ENCODE measurements around the gene DACT1.

DACT1 gene

DNA sequence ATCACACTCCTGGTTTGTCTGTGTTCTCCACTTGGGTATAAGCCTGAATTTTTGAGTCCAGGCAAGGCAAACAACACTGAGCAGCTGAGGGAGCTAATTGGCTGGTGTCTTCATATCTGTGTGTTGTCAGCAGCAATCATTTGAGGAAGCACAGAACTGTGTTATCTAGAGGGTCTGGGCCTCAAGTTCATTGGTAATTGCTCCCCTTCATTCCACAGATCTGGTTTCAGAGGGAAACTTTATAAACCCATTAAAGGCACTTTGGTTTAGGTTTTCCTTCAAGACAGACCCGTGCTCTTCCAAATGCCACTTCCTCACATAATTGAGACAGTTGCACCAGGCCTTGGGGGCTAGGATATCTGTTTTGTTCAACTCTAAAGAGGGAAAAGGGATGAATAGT is 5.6 kb downstream of the DACT1 start:
- TF ChIP-seq, protein P1, sequence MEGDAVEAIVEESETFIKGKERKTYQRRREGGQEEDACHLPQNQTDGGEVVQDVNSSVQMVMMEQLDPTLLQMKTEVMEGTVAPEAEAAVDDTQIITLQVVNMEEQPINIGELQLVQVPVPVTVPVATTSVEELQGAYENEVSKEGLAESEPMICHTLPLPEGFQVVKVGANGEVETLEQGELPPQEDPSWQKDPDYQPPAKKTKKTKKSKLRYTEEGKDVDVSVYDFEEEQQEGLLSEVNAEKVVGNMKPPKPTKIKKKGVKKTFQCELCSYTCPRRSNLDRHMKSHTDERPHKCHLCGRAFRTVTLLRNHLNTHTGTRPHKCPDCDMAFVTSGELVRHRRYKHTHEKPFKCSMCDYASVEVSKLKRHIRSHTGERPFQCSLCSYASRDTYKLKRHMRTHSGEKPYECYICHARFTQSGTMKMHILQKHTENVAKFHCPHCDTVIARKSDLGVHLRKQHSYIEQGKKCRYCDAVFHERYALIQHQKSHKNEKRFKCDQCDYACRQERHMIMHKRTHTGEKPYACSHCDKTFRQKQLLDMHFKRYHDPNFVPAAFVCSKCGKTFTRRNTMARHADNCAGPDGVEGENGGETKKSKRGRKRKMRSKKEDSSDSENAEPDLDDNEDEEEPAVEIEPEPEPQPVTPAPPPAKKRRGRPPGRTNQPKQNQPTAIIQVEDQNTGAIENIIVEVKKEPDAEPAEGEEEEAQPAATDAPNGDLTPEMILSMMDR (IDR thresholded peaks at IDR 0.05; ENCODE audit: insufficient read depth, low read length) = no peak
- TF ChIP-seq, protein P2, sequence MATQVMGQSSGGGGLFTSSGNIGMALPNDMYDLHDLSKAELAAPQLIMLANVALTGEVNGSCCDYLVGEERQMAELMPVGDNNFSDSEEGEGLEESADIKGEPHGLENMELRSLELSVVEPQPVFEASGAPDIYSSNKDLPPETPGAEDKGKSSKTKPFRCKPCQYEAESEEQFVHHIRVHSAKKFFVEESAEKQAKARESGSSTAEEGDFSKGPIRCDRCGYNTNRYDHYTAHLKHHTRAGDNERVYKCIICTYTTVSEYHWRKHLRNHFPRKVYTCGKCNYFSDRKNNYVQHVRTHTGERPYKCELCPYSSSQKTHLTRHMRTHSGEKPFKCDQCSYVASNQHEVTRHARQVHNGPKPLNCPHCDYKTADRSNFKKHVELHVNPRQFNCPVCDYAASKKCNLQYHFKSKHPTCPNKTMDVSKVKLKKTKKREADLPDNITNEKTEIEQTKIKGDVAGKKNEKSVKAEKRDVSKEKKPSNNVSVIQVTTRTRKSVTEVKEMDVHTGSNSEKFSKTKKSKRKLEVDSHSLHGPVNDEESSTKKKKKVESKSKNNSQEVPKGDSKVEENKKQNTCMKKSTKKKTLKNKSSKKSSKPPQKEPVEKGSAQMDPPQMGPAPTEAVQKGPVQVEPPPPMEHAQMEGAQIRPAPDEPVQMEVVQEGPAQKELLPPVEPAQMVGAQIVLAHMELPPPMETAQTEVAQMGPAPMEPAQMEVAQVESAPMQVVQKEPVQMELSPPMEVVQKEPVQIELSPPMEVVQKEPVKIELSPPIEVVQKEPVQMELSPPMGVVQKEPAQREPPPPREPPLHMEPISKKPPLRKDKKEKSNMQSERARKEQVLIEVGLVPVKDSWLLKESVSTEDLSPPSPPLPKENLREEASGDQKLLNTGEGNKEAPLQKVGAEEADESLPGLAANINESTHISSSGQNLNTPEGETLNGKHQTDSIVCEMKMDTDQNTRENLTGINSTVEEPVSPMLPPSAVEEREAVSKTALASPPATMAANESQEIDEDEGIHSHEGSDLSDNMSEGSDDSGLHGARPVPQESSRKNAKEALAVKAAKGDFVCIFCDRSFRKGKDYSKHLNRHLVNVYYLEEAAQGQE (IDR thresholded peaks at IDR 0.05; ENCODE audit: insufficient replicate concordance, low read depth) = no peak
- TF ChIP-seq GABPA (IDR thresholded peaks at IDR 0.05; ENCODE audit: low read depth) (no peak), POLR2AphosphoS5 (IDR thresholded peaks at IDR 0.05; ENCODE audit: low read depth) (no peak), SPI1 (IDR thresholded peaks at IDR 0.05; ENCODE audit: borderline replicate concordance, low read depth) (no peak)
- Histone ChIP-seq H3K27ac (replicated peaks) (no peak overlapping the region), H3K27me3 (ENCODE audit: insufficient read depth, poor library complexity, severe bottlenecking) (peaks cover 13% of the 10 kb centered on the region), H3K4me3 (replicated peaks; ENCODE audit: insufficient read depth, low read length) (no peak overlapping the region)
- DNase-seq (ENCODE audit: low read depth in 1 of 2, low spot score in 1 of 2) = no peak

DNA sequence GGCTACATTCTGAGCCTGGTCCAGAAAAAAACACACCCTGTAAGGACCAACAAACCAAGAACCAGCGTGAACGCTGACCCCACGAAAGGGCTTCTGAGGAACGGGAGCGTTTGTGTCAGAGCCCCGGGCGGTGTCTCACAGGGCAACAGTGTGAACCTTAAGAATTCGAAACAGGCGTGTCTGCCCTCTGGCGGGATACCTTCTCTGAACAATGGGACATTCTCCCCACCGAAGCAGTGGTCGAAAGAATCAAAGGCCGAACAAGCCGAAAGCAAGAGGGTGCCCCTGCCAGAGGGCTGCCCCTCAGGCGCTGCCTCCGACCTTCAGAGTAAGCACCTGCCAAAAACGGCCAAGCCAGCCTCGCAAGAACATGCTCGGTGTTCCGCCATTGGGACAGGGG is 7.9 kb downstream of the DACT1 start:
- Histone ChIP-seq H3K4me3 (replicated peaks; ENCODE audit: insufficient read depth, low read length) (no peak overlapping the region), H3K27ac (replicated peaks) (no peak overlapping the region), H3K27me3 (ENCODE audit: insufficient read depth, poor library complexity, severe bottlenecking) (no peaks in the 10 kb centered on the region)
- TF ChIP-seq, protein P1 (IDR thresholded peaks at IDR 0.05; ENCODE audit: insufficient read depth, low read length) = no peak
- TF ChIP-seq, protein P2 (IDR thresholded peaks at IDR 0.05; ENCODE audit: insufficient replicate concordance, low read depth) = no peak
- TF ChIP-seq GABPA (IDR thresholded peaks at IDR 0.05; ENCODE audit: low read depth) (no peak), POLR2AphosphoS5 (IDR thresholded peaks at IDR 0.05; ENCODE audit: low read depth) (no peak), SPI1 (IDR thresholded peaks at IDR 0.05; ENCODE audit: borderline replicate concordance, low read depth) (no peak)
- no peak for DNase-seq (ENCODE audit: low read depth in 1 of 2, low spot score in 1 of 2)

DNA sequence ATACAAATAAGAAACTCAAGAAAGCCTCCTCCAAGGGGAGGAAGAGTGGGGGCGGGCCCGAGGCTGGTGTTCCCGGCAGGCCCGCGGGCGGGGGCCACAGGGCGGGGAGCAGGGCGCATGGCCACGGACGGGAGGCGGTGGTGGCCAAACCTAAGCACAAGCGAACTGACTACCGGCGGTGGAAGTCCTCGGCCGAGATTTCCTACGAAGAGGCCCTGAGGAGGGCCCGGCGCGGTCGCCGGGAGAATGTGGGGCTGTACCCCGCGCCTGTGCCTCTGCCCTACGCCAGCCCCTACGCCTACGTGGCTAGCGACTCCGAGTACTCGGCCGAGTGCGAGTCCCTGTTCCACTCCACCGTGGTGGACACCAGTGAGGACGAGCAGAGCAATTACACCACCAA is 8.7 kb downstream of the DACT1 start:
- TF ChIP-seq POLR2AphosphoS5 (IDR thresholded peaks at IDR 0.05; ENCODE audit: low read depth) (no peak), SPI1 (IDR thresholded peaks at IDR 0.05; ENCODE audit: borderline replicate concordance, low read depth) (no peak), GABPA (IDR thresholded peaks at IDR 0.05; ENCODE audit: low read depth) (no peak)
- TF ChIP-seq, protein P1 (IDR thresholded peaks at IDR 0.05; ENCODE audit: insufficient read depth, low read length) = no peak
- TF ChIP-seq, protein P2 (IDR thresholded peaks at IDR 0.05; ENCODE audit: insufficient replicate concordance, low read depth) = no peak
- DNase-seq (ENCODE audit: low read depth in 1 of 2, low spot score in 1 of 2) = no peak
- Histone ChIP-seq H3K27ac (replicated peaks) (no peak overlapping the region), H3K4me3 (replicated peaks; ENCODE audit: insufficient read depth, low read length) (no peak overlapping the region), H3K27me3 (ENCODE audit: insufficient read depth, poor library complexity, severe bottlenecking) (no peaks in the 10 kb centered on the region)
